Measurements from ENCODE around the gene TMEM205. TPM values are rescaled to one million over a fixed set of nuclear protein-coding genes. Genes with fewer than 3 reads are reported as not detected.
A peak's percentile ranks its signal among the peaks of the same experiment; 100 is the strongest.
"Not testable (repeated sequence)": the region's sequence is repeated elsewhere in the genome, so short reads cannot be mapped to it uniquely, and the experiment has no call there.

The TMEM205 gene
- total and polyA plus RNA-seq, 9 donors, result 40.1 to 53.6 (median 45.6) TPM

DNA sequence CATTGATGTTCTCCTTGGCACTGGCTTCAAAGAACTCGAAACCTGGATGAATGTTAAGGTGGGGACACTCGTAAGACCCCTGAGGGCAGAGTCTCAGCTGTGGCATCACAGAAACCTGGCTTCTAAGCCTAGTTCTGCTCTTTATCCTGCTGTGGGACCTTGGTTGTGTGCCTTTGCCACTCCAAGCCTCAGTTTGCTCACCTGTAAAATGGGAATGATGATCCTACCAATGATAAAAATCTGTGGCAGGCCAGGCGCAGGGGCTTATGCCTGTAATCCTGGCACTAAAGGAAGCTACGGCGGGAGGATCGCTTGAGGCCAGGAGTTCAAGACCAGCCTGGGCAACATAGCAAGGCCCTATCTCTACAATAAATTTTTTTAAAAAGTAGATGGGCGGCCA, 20.5 kb downstream of the TMEM205 start:
- peaks cover 21% of the 10 kb centered on the region for H3K4me1 ChIP-seq (ENCODE audit: control insufficient read depth, insufficient read depth, low read length)
- H3K4me3 ChIP-seq (ENCODE audit: low read length), result no peak overlapping the region
- no peaks in the 10 kb centered on the region for H3K27me3 ChIP-seq (ENCODE audit: control insufficient read depth, insufficient read depth, low read length)
- WGBS (ENCODE audit: insufficient coverage), result 82% methylated on average over 2 of the region's 7 CpGs
- no peaks in the 10 kb centered on the region for H3K9me3 ChIP-seq (replicated peaks; ENCODE audit: control insufficient read depth, low read depth, low read length)
- DNase-seq, result no peak
- H3K27ac ChIP-seq (ENCODE audit: low read length), result no peak overlapping the region
- H3K36me3 ChIP-seq (ENCODE audit: control insufficient read depth, insufficient read depth, low read length), result peaks cover 6% of the 10 kb centered on the region

DNA sequence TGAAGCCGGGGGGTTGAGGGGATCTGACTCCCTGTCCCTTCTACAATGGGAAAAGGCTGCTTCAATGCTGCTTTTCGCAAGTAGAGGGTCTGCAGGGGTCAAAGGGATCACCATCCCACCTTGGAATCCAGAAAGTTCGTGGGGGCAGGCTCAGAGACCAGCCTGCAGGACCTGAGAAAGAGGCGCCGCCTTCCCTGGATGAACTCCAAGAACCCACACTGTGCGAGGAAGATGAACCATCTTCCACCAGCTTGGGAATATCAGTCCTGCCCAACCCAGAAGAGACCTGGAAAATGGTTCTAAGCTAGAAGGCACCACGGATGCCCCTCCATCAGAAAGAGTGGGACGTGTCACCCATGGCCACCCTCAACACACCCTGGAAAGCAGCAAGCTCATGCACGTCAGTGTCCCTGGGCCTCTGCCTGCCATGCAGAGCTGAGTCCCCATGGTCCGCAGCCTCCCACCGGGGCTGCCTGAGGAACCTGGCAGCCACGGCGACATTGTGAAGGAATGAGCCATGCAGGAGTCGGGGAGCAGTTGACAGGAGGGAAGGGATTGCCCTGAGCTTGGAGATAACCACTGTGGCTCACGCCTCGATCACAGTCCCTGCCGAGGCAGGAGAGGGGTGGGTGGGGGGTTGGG, 21.2 kb downstream of the TMEM205 start:
- peak overlapping the region; percentile 15 for H3K27ac ChIP-seq (ENCODE audit: low read length)

DNA sequence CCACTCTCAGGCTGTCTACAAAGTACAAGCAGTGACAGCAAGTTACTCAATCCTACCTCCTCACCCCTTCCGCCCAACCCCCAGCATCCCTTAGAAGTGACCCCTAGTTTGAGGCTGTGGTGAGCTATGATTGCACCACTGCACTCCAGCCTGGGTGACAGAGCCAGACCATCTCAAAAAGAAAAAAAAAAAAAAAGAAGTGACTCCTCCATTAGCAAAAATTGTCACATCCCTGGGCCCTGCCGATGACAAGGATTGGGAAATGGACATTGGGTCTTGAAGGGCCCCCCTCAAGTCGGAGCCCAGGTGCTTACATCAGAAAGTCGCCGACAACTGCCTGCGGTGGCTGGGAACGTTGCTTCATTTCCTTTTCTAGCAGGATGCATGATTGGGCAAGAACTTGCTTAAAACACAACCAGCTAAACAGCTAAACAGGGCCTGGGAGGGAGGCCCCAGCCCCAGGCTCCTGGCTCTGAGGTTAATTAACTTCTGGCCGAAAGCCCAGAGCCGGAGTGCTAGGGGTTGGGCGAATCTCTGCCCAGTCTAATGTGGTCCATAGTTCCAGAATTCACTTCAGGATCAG, 21.9 kb downstream of the TMEM205 start:
- Histone ChIP-seq H3K9me3 (replicated peaks; ENCODE audit: control insufficient read depth, low read depth, low read length) (no peaks in the 10 kb centered on the region), H3K36me3 (ENCODE audit: control insufficient read depth, insufficient read depth, low read length) (peaks cover 3% of the 10 kb centered on the region), H3K27ac (ENCODE audit: low read length) (peak overlapping the region; percentile 85), H3K27me3 (ENCODE audit: control insufficient read depth, insufficient read depth, low read length) (no peaks in the 10 kb centered on the region), H3K4me3 (ENCODE audit: low read length) (no peak overlapping the region), H3K4me1 (ENCODE audit: control insufficient read depth, insufficient read depth, low read length) (peaks cover 21% of the 10 kb centered on the region)
- WGBS (ENCODE audit: insufficient coverage), result 11% methylated on average over 9 of the region's 10 CpGs
- peak; percentile 86 for DNase-seq

More for the DNA sequence above, 21.2 kb downstream of the TMEM205 start:
- no peak overlapping the region for H3K4me3 ChIP-seq (ENCODE audit: low read length)
- no peak for DNase-seq
- no peaks in the 10 kb centered on the region for H3K9me3 ChIP-seq (replicated peaks; ENCODE audit: control insufficient read depth, low read depth, low read length)
- H3K27me3 ChIP-seq (ENCODE audit: control insufficient read depth, insufficient read depth, low read length), result no peaks in the 10 kb centered on the region
- peaks cover 21% of the 10 kb centered on the region for H3K4me1 ChIP-seq (ENCODE audit: control insufficient read depth, insufficient read depth, low read length)
- 59% methylated on average over 13 of the region's 17 CpGs for WGBS (ENCODE audit: insufficient coverage)
- peaks cover 4% of the 10 kb centered on the region for H3K36me3 ChIP-seq (ENCODE audit: control insufficient read depth, insufficient read depth, low read length)

DNA sequence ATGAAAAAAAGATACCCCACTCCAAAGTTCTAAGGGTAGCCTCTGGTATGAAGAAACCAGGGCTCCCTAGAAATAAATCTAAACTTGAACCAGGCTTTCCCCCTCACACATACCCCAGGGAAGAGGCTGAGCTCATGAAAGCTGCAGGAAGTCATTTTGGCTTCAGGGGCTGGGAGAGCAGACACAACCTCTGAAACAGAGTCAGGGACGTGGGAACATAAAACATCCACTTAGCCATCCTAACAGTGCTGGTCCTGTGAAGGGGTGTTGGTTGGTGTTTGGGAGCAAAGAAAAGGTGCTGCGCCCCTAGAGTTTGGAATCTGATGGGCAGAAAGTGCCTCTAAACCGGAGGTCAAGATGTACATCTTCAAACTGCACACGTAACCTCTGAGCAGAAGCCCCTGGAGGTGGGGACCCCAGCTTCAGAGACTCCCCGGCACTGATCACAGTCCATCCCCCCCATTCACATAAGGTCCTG, 22.4 kb downstream of the TMEM205 start:
- Histone ChIP-seq H3K27ac (ENCODE audit: low read length) (peak overlapping the region; percentile 85), H3K4me1 (ENCODE audit: control insufficient read depth, insufficient read depth, low read length) (peaks cover 21% of the 10 kb centered on the region), H3K36me3 (ENCODE audit: control insufficient read depth, insufficient read depth, low read length) (peaks cover 3% of the 10 kb centered on the region), H3K27me3 (ENCODE audit: control insufficient read depth, insufficient read depth, low read length) (no peaks in the 10 kb centered on the region), H3K4me3 (ENCODE audit: low read length) (no peak overlapping the region), H3K9me3 (replicated peaks; ENCODE audit: control insufficient read depth, low read depth, low read length) (no peaks in the 10 kb centered on the region)
- DNase-seq, result no peak
- WGBS (ENCODE audit: insufficient coverage), result 82% methylated on average over 2 of the region's 5 CpGs

DNA sequence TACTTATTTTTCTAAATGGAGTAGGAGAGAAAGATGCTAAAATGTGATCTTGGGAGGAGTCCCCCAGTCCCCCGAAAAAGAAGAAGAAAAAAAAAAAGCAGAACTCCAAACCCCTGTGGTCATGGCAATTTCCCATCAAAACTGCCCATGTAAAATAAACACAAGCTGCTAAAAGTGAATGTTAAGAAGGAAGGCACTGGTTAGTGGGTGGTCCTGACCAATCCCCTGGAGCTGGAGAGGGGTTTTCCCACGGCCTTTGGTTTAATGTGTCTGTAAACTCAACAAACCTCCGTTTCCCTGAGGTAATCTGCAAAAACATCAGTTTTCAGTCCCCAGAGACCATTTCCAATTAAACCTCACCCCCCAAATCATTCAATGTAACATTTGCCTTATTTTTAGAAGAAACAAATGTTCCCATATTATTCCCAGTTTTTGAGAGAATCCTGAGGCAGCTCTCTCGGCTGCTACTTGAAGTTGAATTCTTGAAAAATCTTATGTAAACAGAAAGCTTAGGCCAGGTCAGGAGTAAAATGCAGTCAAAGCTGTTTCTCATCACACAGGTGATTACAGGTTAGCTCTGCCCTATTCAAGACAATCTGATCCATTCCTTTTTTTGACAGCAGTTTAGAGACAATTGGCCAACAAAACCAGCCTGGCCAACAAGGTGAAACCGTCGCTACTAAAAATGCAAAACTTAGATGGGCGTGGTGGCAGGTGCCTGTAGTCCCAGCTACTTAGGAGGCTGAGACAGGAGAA, 23.6 kb downstream of the TMEM205 start:
- peak overlapping the region; percentile 42 for H3K27ac ChIP-seq (ENCODE audit: low read length)
- no peak overlapping the region for H3K4me3 ChIP-seq (ENCODE audit: low read length)
- WGBS (ENCODE audit: insufficient coverage), result 73% methylated on average over 3 of the region's 7 CpGs
- H3K36me3 ChIP-seq (ENCODE audit: control insufficient read depth, insufficient read depth, low read length), result peaks cover 3% of the 10 kb centered on the region
- H3K27me3 ChIP-seq (ENCODE audit: control insufficient read depth, insufficient read depth, low read length), result no peaks in the 10 kb centered on the region
- H3K4me1 ChIP-seq (ENCODE audit: control insufficient read depth, insufficient read depth, low read length), result peaks cover 21% of the 10 kb centered on the region
- peak; percentile 51 for DNase-seq
- no peaks in the 10 kb centered on the region for H3K9me3 ChIP-seq (replicated peaks; ENCODE audit: control insufficient read depth, low read depth, low read length)

DNA sequence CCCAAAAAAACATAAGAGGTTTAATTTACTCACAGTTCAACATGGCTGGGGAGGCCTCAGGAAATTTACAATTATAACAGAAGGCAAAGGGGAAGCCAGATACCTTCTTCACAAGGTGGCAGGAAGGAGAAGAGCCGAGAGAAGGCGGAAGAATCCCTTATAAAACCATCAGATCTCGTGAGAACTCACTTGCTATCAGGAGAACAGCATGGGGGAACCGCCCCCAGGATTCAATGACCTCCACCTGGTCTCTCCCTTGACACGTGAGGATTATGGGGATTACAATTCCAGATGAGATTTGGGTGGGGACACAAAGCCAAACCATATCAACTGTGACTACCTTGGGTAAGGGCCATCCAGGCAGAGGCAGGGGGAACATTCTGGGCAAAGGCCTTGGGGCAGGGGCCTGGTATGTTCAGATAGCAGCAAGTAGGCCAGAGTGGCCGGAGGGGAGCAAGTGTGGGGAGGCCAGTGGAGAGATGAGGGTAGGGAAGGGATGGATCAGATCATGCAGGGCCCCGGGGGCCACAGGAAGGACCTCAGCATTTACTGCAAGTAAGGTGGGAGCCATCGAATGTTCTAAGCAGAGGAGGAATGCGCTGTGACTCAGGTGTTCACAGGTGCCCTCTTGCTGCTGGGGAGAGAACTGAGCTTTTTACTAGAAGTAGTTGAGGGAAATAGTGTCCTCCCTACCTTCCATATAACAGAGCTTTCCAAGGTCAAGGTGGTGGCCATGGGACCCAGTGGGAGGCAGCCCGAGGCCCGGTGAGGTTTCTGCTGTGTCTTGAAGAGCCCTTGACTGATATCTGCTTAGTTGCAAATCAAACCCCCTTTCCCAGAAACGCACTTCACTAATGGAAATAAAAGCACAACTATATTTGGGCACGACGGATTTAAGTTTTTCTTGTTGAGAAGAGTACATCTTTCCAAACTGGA, 24.6 kb downstream of the TMEM205 start:
- Histone ChIP-seq H3K4me1 (ENCODE audit: control insufficient read depth, insufficient read depth, low read length) (peaks cover 21% of the 10 kb centered on the region), H3K27me3 (ENCODE audit: control insufficient read depth, insufficient read depth, low read length) (no peaks in the 10 kb centered on the region), H3K9me3 (replicated peaks; ENCODE audit: control insufficient read depth, low read depth, low read length) (no peaks in the 10 kb centered on the region), H3K27ac (ENCODE audit: low read length) (peak overlapping the region; percentile 42), H3K36me3 (ENCODE audit: control insufficient read depth, insufficient read depth, low read length) (peaks cover 3% of the 10 kb centered on the region), H3K4me3 (ENCODE audit: low read length) (no peak overlapping the region)
- no peak for DNase-seq
- WGBS (ENCODE audit: insufficient coverage), result 95% methylated on average over 3 of the region's 14 CpGs

DNA sequence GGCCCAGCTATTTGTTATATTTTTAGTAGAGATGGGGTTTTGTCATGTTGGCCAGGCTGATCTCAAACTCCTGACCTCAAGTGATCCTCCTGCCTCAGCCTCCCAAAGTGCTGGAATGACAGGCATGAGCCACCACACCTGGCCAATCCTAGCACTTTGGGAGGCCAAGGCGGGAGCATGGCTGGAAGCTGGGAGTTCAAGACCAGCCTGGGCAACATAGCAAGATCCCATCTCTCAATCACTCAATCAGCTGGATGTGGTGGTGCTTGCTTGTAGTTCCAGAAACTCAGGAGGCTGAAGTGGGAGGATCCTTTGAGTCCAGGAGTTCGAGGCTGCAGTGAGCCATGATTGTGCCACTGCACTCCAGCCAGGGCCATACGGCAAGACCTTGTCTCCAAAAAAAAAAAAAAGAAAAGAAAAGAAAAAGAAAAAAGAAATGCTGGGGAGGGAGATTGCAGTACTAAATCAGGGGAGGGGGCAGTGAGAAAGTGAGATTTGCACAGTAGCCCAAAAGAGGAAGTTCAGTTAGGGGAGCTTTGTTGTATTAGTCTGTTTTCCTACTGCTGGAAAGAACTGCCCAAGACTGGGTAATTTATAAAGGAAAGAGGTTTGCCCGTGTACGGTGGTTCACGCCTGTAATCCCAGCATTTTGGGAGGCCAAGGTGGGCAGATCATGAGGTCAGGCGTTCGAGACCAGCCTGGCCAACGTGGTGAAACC, 25.6 kb downstream of the TMEM205 start:
- H3K4me3 ChIP-seq (ENCODE audit: low read length); H3K9me3 ChIP-seq (replicated peaks; ENCODE audit: control insufficient read depth, low read depth, low read length); H3K36me3 ChIP-seq (ENCODE audit: control insufficient read depth, insufficient read depth, low read length); H3K27ac ChIP-seq (ENCODE audit: low read length); DNase-seq; H3K27me3 ChIP-seq (ENCODE audit: control insufficient read depth, insufficient read depth, low read length): not testable (repeated sequence)
- 71% methylated on average over 7 of the region's 9 CpGs for WGBS (ENCODE audit: insufficient coverage)
- H3K4me1 ChIP-seq (ENCODE audit: control insufficient read depth, insufficient read depth, low read length), result peaks cover 21% of the 10 kb centered on the region

DNA sequence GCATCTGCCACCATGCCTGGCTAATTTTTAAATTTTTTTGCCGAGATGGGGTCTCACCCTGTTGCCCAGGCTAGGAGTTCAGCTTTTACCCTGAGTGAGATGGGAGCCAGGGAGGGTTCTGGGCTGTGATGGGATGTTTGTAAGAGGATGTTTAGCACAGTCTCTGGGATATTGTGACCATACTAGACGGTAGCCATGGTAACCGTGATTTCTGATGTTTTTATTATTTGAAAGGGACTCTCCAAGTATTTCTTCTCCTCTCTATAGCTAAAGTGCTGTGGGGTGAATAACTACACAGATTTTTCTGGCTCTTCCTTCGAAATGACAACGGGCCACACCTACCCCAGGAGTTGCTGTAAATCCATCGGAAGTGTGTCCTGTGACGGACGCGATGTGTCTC, 39.7 kb downstream of the TMEM205 start:
- Histone ChIP-seq H3K36me3 (ENCODE audit: control insufficient read depth, insufficient read depth, low read length) (no peaks in the 10 kb centered on the region), H3K27ac (ENCODE audit: low read length) (no peak overlapping the region), H3K27me3 (ENCODE audit: control insufficient read depth, insufficient read depth, low read length) (no peaks in the 10 kb centered on the region), H3K4me1 (ENCODE audit: control insufficient read depth, insufficient read depth, low read length) (no peaks in the 10 kb centered on the region), H3K4me3 (ENCODE audit: low read length) (no peak overlapping the region), H3K9me3 (replicated peaks; ENCODE audit: control insufficient read depth, low read depth, low read length) (no peaks in the 10 kb centered on the region)
- peak; percentile 40 for DNase-seq
- 30% methylated on average over 2 of the region's 9 CpGs for WGBS (ENCODE audit: insufficient coverage)

DNA sequence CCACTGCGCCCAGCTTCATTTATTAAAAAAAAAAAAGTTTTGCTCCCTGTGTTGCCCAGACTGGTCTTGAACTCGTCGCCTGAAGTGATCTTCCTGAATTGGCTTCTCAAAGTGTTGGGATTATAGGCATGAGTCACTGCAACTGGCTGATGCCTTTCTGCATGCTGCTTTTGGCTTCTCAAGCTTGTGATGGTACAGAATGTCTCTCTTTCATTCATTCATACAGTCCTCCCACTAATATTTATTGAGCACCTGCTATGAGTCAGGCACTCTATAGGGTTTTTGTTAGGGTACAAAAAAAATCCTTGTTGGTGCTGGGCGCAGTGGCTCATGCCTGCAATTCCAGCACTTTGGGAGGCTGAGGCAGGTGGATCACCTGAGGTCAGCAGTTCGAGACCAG, 41.1 kb downstream of the TMEM205 start:
- H3K9me3 ChIP-seq (replicated peaks; ENCODE audit: control insufficient read depth, low read depth, low read length), result no peaks in the 10 kb centered on the region
- H3K4me1 ChIP-seq (ENCODE audit: control insufficient read depth, insufficient read depth, low read length), result no peaks in the 10 kb centered on the region
- no peak overlapping the region for H3K4me3 ChIP-seq (ENCODE audit: low read length)
- H3K36me3 ChIP-seq (ENCODE audit: control insufficient read depth, insufficient read depth, low read length), result no peaks in the 10 kb centered on the region
- H3K27ac ChIP-seq (ENCODE audit: low read length), result no peak overlapping the region
- no peaks in the 10 kb centered on the region for H3K27me3 ChIP-seq (ENCODE audit: control insufficient read depth, insufficient read depth, low read length)
- DNase-seq, result no peak
- 75% methylated on average over 1 of the region's 5 CpGs for WGBS (ENCODE audit: insufficient coverage)

Data from muscle of leg (tissue), 11 donors.